HCT116 (cell line): ENCODE data around the gene CARD10. TPM values are rescaled to one million over a fixed set of nuclear protein-coding genes. Genes with fewer than 3 reads are reported as not detected.
A peak's percentile ranks its signal among the peaks of the same experiment; 100 is the strongest.

Source experiments
- ATAC-seq: fragments of 200-7000 bp; cut with Tn5 transposase; 2 replicates; pipeline ENCODE4 v1.9.1; 2020; ENCODE audit warnings: mild to moderate bottlenecking, moderate library complexity
- BruUV-seq: library from RNA; stranded (reverse); fragments of 400-500 nt; replicated peaks from 2 replicates; lab custom pipeline; 2021; lab: Mats Ljungman, UMichigan
- CTCF ChIA-PET: fragments of 300-600 bp; sonication (Branson Sonifier 250); formaldehyde crosslinking; loops from one replicate; lab custom pipeline; 2021; ENCODE audit warnings: antibody characterized with exemption; lab: Charles Lee
- POLR2A ChIA-PET: fragments of 300-600, 350-600 bp; sonication (Branson Sonifier 250); formaldehyde crosslinking; loops from one replicate; lab custom pipeline; 2021; ENCODE audit warnings: antibody characterized with exemption; lab: Charles Lee
- RAD21 ChIA-PET, 2 experiments: fragments of 300-600 bp; sonication (Branson Sonifier 250); formaldehyde crosslinking; loops; one replicate each; lab custom pipeline; 2023; ENCODE audit warnings: low total read pairs in 2 of 2; ENCODE audit not compliant: uncharacterized antibody in 2 of 2, unreplicated experiment in 2 of 2, low non-redundant PET in 1 of 2; lab: Charles Lee
- DNase-seq: peaks from one replicate; pipeline ENCODE4 v3.0.0-alpha.2; 2010; ENCODE audit warnings: low read depth, low spot score
- H2AFZ ChIP-seq: fragments of 200-600 bp; shearing (Covaris generic), sonication (generic); 2 replicates; pipeline ENCODE4 v1.6.1; 2017; ENCODE audit warnings: low read depth, mixed run types, mixed read lengths, antibody characterized with exemption, low read length; ENCODE audit not compliant: poor library complexity, severe bottlenecking
- H3K27ac ChIP-seq: 2 replicates; pipeline ENCODE4 v1.5.1; 2012; ENCODE audit warnings: low read depth, low read length
- H3K27me3 ChIP-seq: fragments of 200-600 bp; sonication (generic); 2 replicates; pipeline ENCODE4 v1.6.1; 2016; ENCODE audit warnings: mixed run types, low read length, mixed read lengths; ENCODE audit not compliant: insufficient read depth
- H3K36me3 ChIP-seq, 2 experiments: fragments of 200-500 bp in 1 of 2; fragments of 200-600 bp in 1 of 2; sonication (Bioruptor generic) in 1 of 2; sonication (generic) in 1 of 2; 2 replicates each; pipeline versions ENCODE4 v1.5.1 to v1.6.1; 2014 to 2016; ENCODE audit warnings: low read length in 2 of 2, inconsistent platforms in 1 of 2, mixed read lengths in 1 of 2, mixed run types in 1 of 2; ENCODE audit not compliant: insufficient read depth in 2 of 2, control insufficient read depth in 1 of 2
- H3K4me1 ChIP-seq, 2 experiments: fragments of 200-600 bp in 1 of 2; sonication (generic) in 1 of 2; 2 replicates each; pipeline versions ENCODE4 v1.5.1 to v1.6.1; 2012 to 2017; ENCODE audit warnings: low read length in 2 of 2, inconsistent platforms in 1 of 2, mild to moderate bottlenecking in 1 of 2, mixed read lengths in 1 of 2, mixed run types in 1 of 2, moderate library complexity in 1 of 2; ENCODE audit not compliant: insufficient read depth in 2 of 2, control insufficient read depth in 1 of 2
- H3K4me2 ChIP-seq: fragments of 200-600 bp; sonication (generic); 2 replicates; pipeline ENCODE4 v1.6.1; 2017; ENCODE audit warnings: mixed run types, low read length, mixed read lengths
- H3K4me3 ChIP-seq, 2 experiments: fragments of 200-600 bp in 1 of 2; sonication (generic) in 1 of 2; replicated peaks in 1 of 2; 2 replicates each; pipeline ENCODE4 v1.5.1; 2011 to 2016; ENCODE audit warnings: low read length in 2 of 2, control low read depth in 1 of 2, low read depth in 1 of 2, mild to moderate bottlenecking in 1 of 2, mixed read lengths in 1 of 2, mixed run types in 1 of 2
- H3K79me2 ChIP-seq: fragments of 200-600 bp; sonication (generic); 2 replicates; pipeline ENCODE4 v1.6.1; 2017; ENCODE audit warnings: mild to moderate bottlenecking, mixed run types, low read length, moderate library complexity, mixed read lengths; ENCODE audit not compliant: insufficient read depth
- H3K9ac ChIP-seq: fragments of 200-600 bp; sonication (generic); 2 replicates; pipeline ENCODE4 v1.6.1; 2016; ENCODE audit warnings: low read length, mixed read lengths
- H3K9me2 ChIP-seq: fragments of 200-600 bp; sonication (generic), shearing (Covaris generic); 2 replicates; pipeline ENCODE4 v1.6.1; 2017; ENCODE audit warnings: mixed run types, mild to moderate bottlenecking, moderate library complexity; ENCODE audit not compliant: insufficient read depth
- H3K9me3 ChIP-seq, 2 experiments: fragments of 200-500 bp in 1 of 2; fragments of 200-600 bp in 1 of 2; sonication (Bioruptor generic) in 1 of 2; sonication (generic) in 1 of 2; 2 replicates each; pipeline ENCODE4 v1.6.1; 2014 to 2017; ENCODE audit warnings: low read length in 2 of 2, mixed read lengths in 2 of 2, inconsistent platforms in 1 of 2, low read depth in 1 of 2, mild to moderate bottlenecking in 1 of 2, mixed run types in 1 of 2, moderate library complexity in 1 of 2; ENCODE audit not compliant: control insufficient read depth in 1 of 2, insufficient read depth in 1 of 2
- H4K20me1 ChIP-seq: fragments of 200-600 bp; sonication (generic), shearing (Covaris generic); 2 replicates; pipeline ENCODE4 v1.6.1; 2017; ENCODE audit warnings: mixed run types, mild to moderate bottlenecking, moderate library complexity; ENCODE audit not compliant: insufficient read depth
- CBX3 ChIP-seq: IDR thresholded peaks from 2 replicates; pipeline ENCODE4 v1.6.1; 2012; ENCODE audit warnings: low read depth
- EGR1 ChIP-seq: IDR thresholded peaks from 2 replicates; pipeline ENCODE4 v1.6.1; 2012; ENCODE audit warnings: low read depth
- ELF1 ChIP-seq: IDR thresholded peaks from 2 replicates; pipeline ENCODE4 v1.6.1; 2012; ENCODE audit warnings: low read depth, borderline replicate concordance
- EZH2phosphoT487 ChIP-seq: fragments of 200-600 bp; IDR thresholded peaks from 2 replicates; pipeline ENCODE4 v1.6.1; 2018; ENCODE audit warnings: antibody characterized with exemption, borderline replicate concordance
- FOSL1 ChIP-seq: IDR thresholded peaks from 2 replicates; pipeline ENCODE4 v1.6.1; 2012; ENCODE audit warnings: low read depth
- JUND ChIP-seq: IDR thresholded peaks from 2 replicates; pipeline ENCODE4 v1.6.1; 2012
- POLR2A ChIP-seq: IDR thresholded peaks from 2 replicates; pipeline ENCODE4 v1.7.0; 2011; ENCODE audit warnings: borderline replicate concordance; ENCODE audit not compliant: insufficient read depth, insufficient read length; ENCODE audit errors: extremely low read depth
- POLR2AphosphoS5 ChIP-seq: IDR thresholded peaks from 2 replicates; pipeline ENCODE4 v1.6.1; 2011; ENCODE audit warnings: mild to moderate bottlenecking, low read depth, low read length, moderate library complexity
- RAD21 ChIP-seq: IDR thresholded peaks from 2 replicates; pipeline ENCODE4 v1.6.1; 2012; ENCODE audit warnings: low read depth, mild to moderate bottlenecking
- SIN3A ChIP-seq: IDR thresholded peaks from 2 replicates; pipeline ENCODE4 v1.6.1; 2012; ENCODE audit warnings: low read depth
- TCF7L2 ChIP-seq: IDR thresholded peaks from 2 replicates; pipeline ENCODE4 v1.7.0; 2011; ENCODE audit warnings: borderline replicate concordance, inconsistent platforms; ENCODE audit not compliant: insufficient read depth, insufficient read length; ENCODE audit errors: extremely low read depth
- YY1 ChIP-seq: IDR thresholded peaks from 2 replicates; pipeline ENCODE4 v1.6.1; 2011; ENCODE audit warnings: low read length, low read depth, moderate library complexity, mild to moderate bottlenecking; ENCODE audit not compliant: insufficient replicate concordance; ENCODE audit errors: extremely low read depth
- ZNF274 ChIP-seq: fragments of 200-500 bp; sonication (Bioruptor generic); IDR thresholded peaks from 2 replicates; pipeline ENCODE4 v1.6.1; 2014; ENCODE audit warnings: mild to moderate bottlenecking, low read depth, low read length, inconsistent platforms
- intact Hi-C: fragments of 100-400 bp; cut with micrococcal nuclease; formaldehyde crosslinking; loops from 2 replicates; pipeline ENCODE4 v1.10.0; 2022
- total RNA-seq: library from RNA; stranded (reverse); gene quantifications from one replicate; pipeline ENCODE4 v1.2.1, GENCODE V29; 2021; ENCODE audit not compliant: unreplicated experiment
- TF ChIP-seq, protein P1 (sequence below), 3 experiments: fragments of 200-600 bp in 1 of 3; sonication (generic) in 1 of 3; IDR thresholded peaks in 2 of 3; conservative IDR thresholded peaks in 1 of 3; 2 replicates each; pipeline ENCODE4 v1.5.1; 2012 to 2017; ENCODE audit warnings: low read depth in 2 of 3, low read length in 2 of 3, antibody characterized with exemption in 1 of 3, borderline replicate concordance in 1 of 3, control low read depth in 1 of 3, mild to moderate bottlenecking in 1 of 3, mixed read lengths in 1 of 3, mixed run types in 1 of 3, moderate library complexity in 1 of 3; ENCODE audit not compliant: insufficient read depth in 1 of 3
- TF ChIP-seq, protein P2 (sequence below): IDR thresholded peaks from 2 replicates; pipeline ENCODE4 v1.6.1; 2011; ENCODE audit warnings: mild to moderate bottlenecking, low read length, moderate library complexity; ENCODE audit not compliant: insufficient replicate concordance; ENCODE audit errors: extremely low read depth
- TF ChIP-seq, protein P3 (sequence below): IDR thresholded peaks from 2 replicates; pipeline ENCODE4 v1.6.1; 2012
- TF ChIP-seq, protein P4 (sequence below): IDR thresholded peaks from 2 replicates; pipeline ENCODE4 v1.6.1; 2012; ENCODE audit warnings: low read depth
- TF ChIP-seq, protein P5 (sequence below): IDR thresholded peaks from 2 replicates; pipeline ENCODE4 v1.6.1; 2012

Gene CARD10
- total RNA-seq, 1 experiment from 2014 or later, result 32.0 TPM

DNA sequence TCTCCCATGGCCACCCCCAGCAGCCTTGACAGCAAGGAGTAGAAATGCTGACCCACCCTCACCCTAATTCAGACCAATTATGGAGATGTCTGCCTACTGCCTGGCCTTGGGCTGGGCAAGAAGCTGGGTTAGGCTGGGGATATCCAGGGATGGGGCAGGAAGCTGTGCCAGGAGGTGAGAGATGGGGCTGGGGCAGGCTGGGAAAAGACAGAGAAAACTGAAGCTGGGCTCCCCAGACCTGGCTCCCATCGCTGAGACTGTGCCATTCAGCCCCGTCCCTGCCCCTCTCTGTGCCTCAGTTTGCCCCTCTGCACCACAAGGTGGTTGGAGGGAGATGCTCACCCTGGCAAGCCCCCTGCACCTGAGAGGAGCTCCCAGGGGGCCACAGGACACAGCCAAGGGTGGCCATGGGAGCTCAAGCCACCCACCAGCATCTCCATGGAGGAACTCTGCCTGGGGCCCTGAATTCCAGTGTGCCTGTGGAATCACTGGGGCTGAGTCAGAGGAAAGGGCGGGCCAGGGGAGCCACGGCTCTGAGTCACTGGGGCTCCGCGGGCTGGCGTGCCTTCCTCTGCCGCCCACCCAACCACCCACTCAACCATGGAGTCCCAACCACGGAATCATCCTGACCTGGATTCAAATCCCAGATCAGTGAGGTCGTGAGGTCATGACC, 6.0 kb upstream of the CARD10 start:
- H3K4me1 ChIP-seq, result peaks cover 19 to 67% of the 10 kb centered on the region in 2 experiments
- RAD21 ChIA-PET, result interaction anchor here in 1 of 2 experiments (0.9 kb wide), 1 partner anchor 12 kb away, joined by 3 read pairs; no protein-coding TSS in a partner anchor
- H3K79me2 ChIP-seq, result no peaks in the 10 kb centered on the region
- H3K27me3 ChIP-seq, result no peaks in the 10 kb centered on the region
- no peaks in the 10 kb centered on the region for H3K9me2 ChIP-seq
- POLR2A ChIA-PET, result interaction anchor here (0.9 to 1.1 kb wide), 2 partner anchors 9 to 37 kb away, joined by 3 to 4 read pairs; no protein-coding TSS in a partner anchor
- H3K9me3 ChIP-seq, result no peaks in the 10 kb centered on the region
- peak overlapping the region; percentile 82 for H3K27ac ChIP-seq
- peak; percentile 94 for ATAC-seq
- peak overlapping the region; percentile 95 for H3K4me2 ChIP-seq
- DNase-seq, result peak; percentile 60
- no peaks in the 10 kb centered on the region for H3K36me3 ChIP-seq
- no peaks in the 10 kb centered on the region for H4K20me1 ChIP-seq
- intact Hi-C loops, result no loop called here
- no TSS peak for BruUV-seq
- CTCF ChIA-PET, result interaction anchor here (0.8 to 2.7 kb wide), 4 partner anchors 13 to 266 kb away, joined by 3 to 10 read pairs (median 6); no protein-coding TSS in a partner anchor
- peak overlapping the region; percentile 6 to 51; a peak in 2 of 4 replicates for H3K4me3 ChIP-seq
- H2AFZ ChIP-seq, result peak overlapping the region; percentile 48
- peak overlapping the region; percentile 68 for H3K9ac ChIP-seq
- TF ChIP-seq ELF1 (no peak), JUND (peak; percentile 96), SIN3A (no peak), POLR2AphosphoS5 (peak; percentile 33; the same call in 1 of the 2 replicates), EGR1 (peak; percentile 100), TCF7L2 (peak; percentile 23), ZNF274 (no peak), RAD21 (no peak), EZH2phosphoT487 (no peak), YY1 (no peak), FOSL1 (peak; percentile 95), POLR2A (no peak), CBX3 (peak; percentile 17; the same call in 1 of the 2 replicates)
- TF ChIP-seq, protein P1, sequence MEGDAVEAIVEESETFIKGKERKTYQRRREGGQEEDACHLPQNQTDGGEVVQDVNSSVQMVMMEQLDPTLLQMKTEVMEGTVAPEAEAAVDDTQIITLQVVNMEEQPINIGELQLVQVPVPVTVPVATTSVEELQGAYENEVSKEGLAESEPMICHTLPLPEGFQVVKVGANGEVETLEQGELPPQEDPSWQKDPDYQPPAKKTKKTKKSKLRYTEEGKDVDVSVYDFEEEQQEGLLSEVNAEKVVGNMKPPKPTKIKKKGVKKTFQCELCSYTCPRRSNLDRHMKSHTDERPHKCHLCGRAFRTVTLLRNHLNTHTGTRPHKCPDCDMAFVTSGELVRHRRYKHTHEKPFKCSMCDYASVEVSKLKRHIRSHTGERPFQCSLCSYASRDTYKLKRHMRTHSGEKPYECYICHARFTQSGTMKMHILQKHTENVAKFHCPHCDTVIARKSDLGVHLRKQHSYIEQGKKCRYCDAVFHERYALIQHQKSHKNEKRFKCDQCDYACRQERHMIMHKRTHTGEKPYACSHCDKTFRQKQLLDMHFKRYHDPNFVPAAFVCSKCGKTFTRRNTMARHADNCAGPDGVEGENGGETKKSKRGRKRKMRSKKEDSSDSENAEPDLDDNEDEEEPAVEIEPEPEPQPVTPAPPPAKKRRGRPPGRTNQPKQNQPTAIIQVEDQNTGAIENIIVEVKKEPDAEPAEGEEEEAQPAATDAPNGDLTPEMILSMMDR (IDR thresholded peaks at IDR 0.05 in 2 of 3, conservative IDR thresholded peaks at IDR 0.05 in 1 of 3; ENCODE audit: borderline replicate concordance in 1 of 3, insufficient read depth in 1 of 3, low read depth in 2 of 3, low read length in 2 of 3), result no peak
- TF ChIP-seq, protein P2, sequence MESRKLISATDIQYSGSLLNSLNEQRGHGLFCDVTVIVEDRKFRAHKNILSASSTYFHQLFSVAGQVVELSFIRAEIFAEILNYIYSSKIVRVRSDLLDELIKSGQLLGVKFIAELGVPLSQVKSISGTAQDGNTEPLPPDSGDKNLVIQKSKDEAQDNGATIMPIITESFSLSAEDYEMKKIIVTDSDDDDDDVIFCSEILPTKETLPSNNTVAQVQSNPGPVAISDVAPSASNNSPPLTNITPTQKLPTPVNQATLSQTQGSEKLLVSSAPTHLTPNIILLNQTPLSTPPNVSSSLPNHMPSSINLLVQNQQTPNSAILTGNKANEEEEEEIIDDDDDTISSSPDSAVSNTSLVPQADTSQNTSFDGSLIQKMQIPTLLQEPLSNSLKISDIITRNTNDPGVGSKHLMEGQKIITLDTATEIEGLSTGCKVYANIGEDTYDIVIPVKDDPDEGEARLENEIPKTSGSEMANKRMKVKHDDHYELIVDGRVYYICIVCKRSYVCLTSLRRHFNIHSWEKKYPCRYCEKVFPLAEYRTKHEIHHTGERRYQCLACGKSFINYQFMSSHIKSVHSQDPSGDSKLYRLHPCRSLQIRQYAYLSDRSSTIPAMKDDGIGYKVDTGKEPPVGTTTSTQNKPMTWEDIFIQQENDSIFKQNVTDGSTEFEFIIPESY, result no peak
- TF ChIP-seq, protein P3, sequence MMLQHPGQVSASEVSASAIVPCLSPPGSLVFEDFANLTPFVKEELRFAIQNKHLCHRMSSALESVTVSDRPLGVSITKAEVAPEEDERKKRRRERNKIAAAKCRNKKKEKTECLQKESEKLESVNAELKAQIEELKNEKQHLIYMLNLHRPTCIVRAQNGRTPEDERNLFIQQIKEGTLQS, result no peak
- TF ChIP-seq, protein P4, sequence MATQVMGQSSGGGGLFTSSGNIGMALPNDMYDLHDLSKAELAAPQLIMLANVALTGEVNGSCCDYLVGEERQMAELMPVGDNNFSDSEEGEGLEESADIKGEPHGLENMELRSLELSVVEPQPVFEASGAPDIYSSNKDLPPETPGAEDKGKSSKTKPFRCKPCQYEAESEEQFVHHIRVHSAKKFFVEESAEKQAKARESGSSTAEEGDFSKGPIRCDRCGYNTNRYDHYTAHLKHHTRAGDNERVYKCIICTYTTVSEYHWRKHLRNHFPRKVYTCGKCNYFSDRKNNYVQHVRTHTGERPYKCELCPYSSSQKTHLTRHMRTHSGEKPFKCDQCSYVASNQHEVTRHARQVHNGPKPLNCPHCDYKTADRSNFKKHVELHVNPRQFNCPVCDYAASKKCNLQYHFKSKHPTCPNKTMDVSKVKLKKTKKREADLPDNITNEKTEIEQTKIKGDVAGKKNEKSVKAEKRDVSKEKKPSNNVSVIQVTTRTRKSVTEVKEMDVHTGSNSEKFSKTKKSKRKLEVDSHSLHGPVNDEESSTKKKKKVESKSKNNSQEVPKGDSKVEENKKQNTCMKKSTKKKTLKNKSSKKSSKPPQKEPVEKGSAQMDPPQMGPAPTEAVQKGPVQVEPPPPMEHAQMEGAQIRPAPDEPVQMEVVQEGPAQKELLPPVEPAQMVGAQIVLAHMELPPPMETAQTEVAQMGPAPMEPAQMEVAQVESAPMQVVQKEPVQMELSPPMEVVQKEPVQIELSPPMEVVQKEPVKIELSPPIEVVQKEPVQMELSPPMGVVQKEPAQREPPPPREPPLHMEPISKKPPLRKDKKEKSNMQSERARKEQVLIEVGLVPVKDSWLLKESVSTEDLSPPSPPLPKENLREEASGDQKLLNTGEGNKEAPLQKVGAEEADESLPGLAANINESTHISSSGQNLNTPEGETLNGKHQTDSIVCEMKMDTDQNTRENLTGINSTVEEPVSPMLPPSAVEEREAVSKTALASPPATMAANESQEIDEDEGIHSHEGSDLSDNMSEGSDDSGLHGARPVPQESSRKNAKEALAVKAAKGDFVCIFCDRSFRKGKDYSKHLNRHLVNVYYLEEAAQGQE, result no peak
- TF ChIP-seq, protein P5, sequence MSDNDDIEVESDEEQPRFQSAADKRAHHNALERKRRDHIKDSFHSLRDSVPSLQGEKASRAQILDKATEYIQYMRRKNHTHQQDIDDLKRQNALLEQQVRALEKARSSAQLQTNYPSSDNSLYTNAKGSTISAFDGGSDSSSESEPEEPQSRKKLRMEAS, result no peak; the same call in 1 of the 2 replicates
